Neural cell (in vitro differentiated cells): ENCODE results near the gene CAMKV.

Experiments used
- CTCF ChIP-seq: fragments of 450-650 bp; IDR thresholded peaks from 2 replicates; pipeline ENCODE4 v1.5.1; 2014; ENCODE audit warnings: antibody characterized with exemption, mild to moderate bottlenecking, moderate library complexity; ENCODE audit not compliant: poor library complexity, severe bottlenecking
- EZH2 ChIP-seq: fragments of 200-600, 300-800 bp; shearing (Covaris generic), sonication (generic); IDR thresholded peaks from 2 replicates; pipeline ENCODE4 v1.6.1; 2014; ENCODE audit warnings: antibody characterized with exemption, low read length, borderline replicate concordance, mild to moderate bottlenecking; ENCODE audit not compliant: insufficient read depth, poor library complexity, severe bottlenecking
- POLR2AphosphoS5 ChIP-seq: IDR thresholded peaks from 2 replicates; pipeline ENCODE4 v1.6.1; 2012
- RAD21 ChIP-seq: fragments of 450-650 bp; conservative IDR thresholded peaks from 2 replicates; pipeline ENCODE4 v1.6.1; 2014; ENCODE audit warnings: antibody characterized with exemption, mild to moderate bottlenecking, moderate library complexity

GRCh38 chr3:49912881-49913281 is 43.2 kb upstream of the CAMKV start:
- TF ChIP-seq EZH2 (no peak), POLR2AphosphoS5 (no peak), CTCF (no peak), RAD21 (no peak)
